Right kidney (tissue), 9 donors: ENCODE data around the gene JAK3.
A peak's percentile ranks its signal among the peaks of the same experiment; 100 is the strongest.
"Not testable (repeated sequence)": the region's sequence is repeated elsewhere in the genome, so short reads cannot be mapped to it uniquely, and the experiment has no call there.

ENCODE experiments used
- DNase-seq: peaks from one replicate; pipeline ENCODE4 v3.0.0-alpha.2; 2016
- long read RNA-seq, 8 donors: transcript quantifications; one replicate each; lab custom pipeline, GENCODE V29; 2026

JAK3 gene
- long read RNA-seq, donor 1: 0 reads
- long read RNA-seq, donor 2, partial matches to known transcripts: 406 of 425 reads
- long read RNA-seq, donor 2, other reads (novel, unspliced or antisense): 19 of 425 reads
- long read RNA-seq, donor 3: 0 reads
- long read RNA-seq, donor 4: 0 reads
- long read RNA-seq, donor 5: 0 reads
- long read RNA-seq, donor 6, partial matches to known transcripts: 317 of 325 reads
- long read RNA-seq, donor 6, other reads (novel, unspliced or antisense): 8 of 325 reads
- long read RNA-seq, donor 7: 0 reads
- long read RNA-seq, donor 8: 0 reads

- DNase-seq: peak; percentile 51
Observed at GRCh38 chr19:17847538-17848366, at the start of gene JAK3. Gene JAK3 (minus strand): TSS chr19:17847982. CDS start chr19:17844417, 3,565 bp downstream.

GRCh38 chr19:17893766-17894165 lies 46.0 kb upstream of the JAK3 start:
- no peak for DNase-seq

GRCh38 chr19:17889609-17890214 lies 41.9 kb upstream of the JAK3 start:
- DNase-seq: peak; percentile 43

- DNase-seq: no peak
Observed at GRCh38 chr19:17888260-17888659, 40.5 kb upstream of the JAK3 start.

GRCh38 chr19:17887221-17887620 lies 39.4 kb upstream of the JAK3 start:
- not testable (repeated sequence) for DNase-seq

- no peak for DNase-seq
Observed at GRCh38 chr19:17886515-17886914, 38.7 kb upstream of the JAK3 start.

GRCh38 chr19:17883627-17884410 lies 36.0 kb upstream of the JAK3 start:
- DNase-seq: no peak

- no peak for DNase-seq
Observed at GRCh38 chr19:17881701-17882100, 33.9 kb upstream of the JAK3 start.

- DNase-seq: no peak
Observed at GRCh38 chr19:17879466-17879865, 31.7 kb upstream of the JAK3 start.

- DNase-seq: no peak
Observed at GRCh38 chr19:17877696-17878095, 29.9 kb upstream of the JAK3 start.

GRCh38 chr19:17874758-17875135 lies 27.0 kb upstream of the JAK3 start:
- DNase-seq: no peak

- no peak for DNase-seq
Observed at GRCh38 chr19:17873786-17874757, 26.3 kb upstream of the JAK3 start.

- no peak for DNase-seq
Observed at GRCh38 chr19:17872251-17873001, 24.6 kb upstream of the JAK3 start.

- DNase-seq: no peak
Observed at GRCh38 chr19:17871878-17872250, 24.1 kb upstream of the JAK3 start, which contains the start of gene SLC5A5. Gene SLC5A5 (plus strand): TSS chr19:17871945. CDS start chr19:17872320, 375 bp downstream.

- DNase-seq: no peak
Observed at GRCh38 chr19:17871032-17871877, 23.5 kb upstream of the JAK3 start.

- no peak for DNase-seq
Observed at GRCh38 chr19:17869114-17869608, 21.4 kb upstream of the JAK3 start.

GRCh38 chr19:17868669-17869068 lies 20.9 kb upstream of the JAK3 start:
- DNase-seq: no peak

GRCh38 chr19:17866964-17867486 lies 19.2 kb upstream of the JAK3 start:
- no peak for DNase-seq
